NB4 (cell line): ENCODE results near the gene CTBP2.

Source experiments
- MYC ChIP-seq: IDR thresholded peaks from 2 replicates; pipeline ENCODE4 v1.6.1; 2011; ENCODE audit warnings: low read depth, low read length
- POLR2A ChIP-seq: IDR thresholded peaks from 2 replicates; pipeline ENCODE4 v1.6.1; 2011; ENCODE audit warnings: mild to moderate bottlenecking; ENCODE audit not compliant: insufficient read length; ENCODE audit errors: extremely low read depth
- TF ChIP-seq, protein P1 (sequence below): IDR thresholded peaks from one replicate; pipeline ENCODE4 v1.5.1; 2012; ENCODE audit warnings: low read depth, low read length
- TF ChIP-seq, protein P2 (sequence below): IDR thresholded peaks from 2 replicates; pipeline ENCODE4 v1.6.1; 2011; ENCODE audit warnings: low read depth, low read length

- TF ChIP-seq, protein P1, sequence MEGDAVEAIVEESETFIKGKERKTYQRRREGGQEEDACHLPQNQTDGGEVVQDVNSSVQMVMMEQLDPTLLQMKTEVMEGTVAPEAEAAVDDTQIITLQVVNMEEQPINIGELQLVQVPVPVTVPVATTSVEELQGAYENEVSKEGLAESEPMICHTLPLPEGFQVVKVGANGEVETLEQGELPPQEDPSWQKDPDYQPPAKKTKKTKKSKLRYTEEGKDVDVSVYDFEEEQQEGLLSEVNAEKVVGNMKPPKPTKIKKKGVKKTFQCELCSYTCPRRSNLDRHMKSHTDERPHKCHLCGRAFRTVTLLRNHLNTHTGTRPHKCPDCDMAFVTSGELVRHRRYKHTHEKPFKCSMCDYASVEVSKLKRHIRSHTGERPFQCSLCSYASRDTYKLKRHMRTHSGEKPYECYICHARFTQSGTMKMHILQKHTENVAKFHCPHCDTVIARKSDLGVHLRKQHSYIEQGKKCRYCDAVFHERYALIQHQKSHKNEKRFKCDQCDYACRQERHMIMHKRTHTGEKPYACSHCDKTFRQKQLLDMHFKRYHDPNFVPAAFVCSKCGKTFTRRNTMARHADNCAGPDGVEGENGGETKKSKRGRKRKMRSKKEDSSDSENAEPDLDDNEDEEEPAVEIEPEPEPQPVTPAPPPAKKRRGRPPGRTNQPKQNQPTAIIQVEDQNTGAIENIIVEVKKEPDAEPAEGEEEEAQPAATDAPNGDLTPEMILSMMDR = no peak
- TF ChIP-seq POLR2A (no peak), MYC (no peak)
- TF ChIP-seq, protein P2, sequence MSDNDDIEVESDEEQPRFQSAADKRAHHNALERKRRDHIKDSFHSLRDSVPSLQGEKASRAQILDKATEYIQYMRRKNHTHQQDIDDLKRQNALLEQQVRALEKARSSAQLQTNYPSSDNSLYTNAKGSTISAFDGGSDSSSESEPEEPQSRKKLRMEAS = no peak
Observed at GRCh38 chr10:125086691-125087090, 73.7 kb downstream of the CTBP2 start.
